ENCODE data around the gene EHMT1.
"Not testable (repeated sequence)": the region's sequence is repeated elsewhere in the genome, so short reads cannot be mapped to it uniquely, and the experiment has no call there.

Gene EHMT1

GRCh38 chr9:137702615-137703379 is 84.0 kb downstream of the EHMT1 start:
- FAIRE-seq (no peak), DNase-seq (ENCODE audit: insufficient read length, low spot score) (no peak)
- no peak for TF ChIP-seq POLR2A (IDR thresholded peaks at IDR 0.05; ENCODE audit: low read depth, low read length)

- DNase-seq (ENCODE audit: insufficient read length, low spot score), result no peak
- FAIRE-seq, result no peak
- no peak for TF ChIP-seq POLR2A (IDR thresholded peaks at IDR 0.05; ENCODE audit: low read depth, low read length)
Measured at GRCh38 chr9:137703842-137704508, 85.2 kb downstream of the EHMT1 start.

GRCh38 chr9:137705443-137705863 is 86.6 kb downstream of the EHMT1 start:
- TF ChIP-seq POLR2A (IDR thresholded peaks at IDR 0.05; ENCODE audit: low read depth, low read length), result no peak
- no peak for FAIRE-seq
- DNase-seq (ENCODE audit: insufficient read length, low spot score), result no peak

- TF ChIP-seq POLR2A (IDR thresholded peaks at IDR 0.05; ENCODE audit: low read depth, low read length), result no peak
- DNase-seq (ENCODE audit: insufficient read length, low spot score) (no peak), FAIRE-seq (no peak)
Measured at GRCh38 chr9:137705906-137706305, 87.1 kb downstream of the EHMT1 start.

- no peak for FAIRE-seq
Measured at GRCh38 chr9:137707361-137707760, 88.6 kb downstream of the EHMT1 start.

GRCh38 chr9:137708590-137709284 is 89.9 kb downstream of the EHMT1 start:
- FAIRE-seq, result no peak
- no peak for DNase-seq (ENCODE audit: insufficient read length, low spot score)
- no peak for TF ChIP-seq POLR2A (IDR thresholded peaks at IDR 0.05; ENCODE audit: low read depth, low read length)

More at GRCh38 chr9:137707361-137707760, 88.6 kb downstream of the EHMT1 start:
- TF ChIP-seq POLR2A (IDR thresholded peaks at IDR 0.05; ENCODE audit: low read depth, low read length), result no peak
- DNase-seq (ENCODE audit: insufficient read length, low spot score), result no peak

GRCh38 chr9:137709411-137710101 is 90.8 kb downstream of the EHMT1 start:
- TF ChIP-seq POLR2A (IDR thresholded peaks at IDR 0.05; ENCODE audit: low read depth, low read length), result no peak
- FAIRE-seq (no peak), DNase-seq (ENCODE audit: insufficient read length, low spot score) (no peak)

- FAIRE-seq, result no peak
- TF ChIP-seq POLR2A (IDR thresholded peaks at IDR 0.05; ENCODE audit: low read depth, low read length), result no peak
- DNase-seq (ENCODE audit: insufficient read length, low spot score), result no peak
Measured at GRCh38 chr9:137710704-137711103, 91.9 kb downstream of the EHMT1 start.

GRCh38 chr9:137711678-137712105 is 92.9 kb downstream of the EHMT1 start:
- TF ChIP-seq POLR2A (IDR thresholded peaks at IDR 0.05; ENCODE audit: low read depth, low read length), result no peak
- FAIRE-seq (no peak), DNase-seq (ENCODE audit: insufficient read length, low spot score) (no peak)

GRCh38 chr9:137715321-137715720 is 96.5 kb downstream of the EHMT1 start:
- FAIRE-seq, result no peak
- TF ChIP-seq POLR2A (IDR thresholded peaks at IDR 0.05; ENCODE audit: low read depth, low read length), result no peak

GRCh38 chr9:137715866-137716693 is 97.3 kb downstream of the EHMT1 start:
- FAIRE-seq; DNase-seq (ENCODE audit: insufficient read length, low spot score): not testable (repeated sequence)

More at GRCh38 chr9:137715321-137715720, 96.5 kb downstream of the EHMT1 start:
- no peak for DNase-seq (ENCODE audit: insufficient read length, low spot score)

- no peak for FAIRE-seq
- DNase-seq (ENCODE audit: insufficient read length, low spot score), result no peak
- TF ChIP-seq POLR2A (IDR thresholded peaks at IDR 0.05; ENCODE audit: low read depth, low read length), result no peak
Measured at GRCh38 chr9:137716694-137717287, 98.0 kb downstream of the EHMT1 start.
